T-helper 17 cell (primary cell): ENCODE data around the gene KSR2. TPM values are rescaled to one million over a fixed set of nuclear protein-coding genes. Genes with fewer than 3 reads are reported as not detected.
"Not testable (repeated sequence)": the region's sequence is repeated elsewhere in the genome, so short reads cannot be mapped to it uniquely, and the experiment has no call there.

Experiments used
- ATAC-seq: fragments of 150-1000 bp; cut with Tn5 transposase; 2 replicates; pipeline ENCODE4 v1.10.0; 2021; ENCODE audit warnings: mild to moderate bottlenecking, moderate library complexity
- DNase-seq, 3 donors: peaks; one replicate each; pipeline versions ENCODE4 v3.0.0 to v3.0.0-alpha.2; 2020 to 2021
- H3K9me3 ChIP-seq: one replicate; pipeline ENCODE4 v1.7.0; 2013; ENCODE audit warnings: low read length, mild to moderate bottlenecking; ENCODE audit not compliant: control insufficient read depth, poor library complexity, severe bottlenecking
- H3K27ac Mint-ChIP-seq: one replicate; pipeline ENCODE4 v1.8.0; 2022; ENCODE audit warnings: mild to moderate bottlenecking, moderate library complexity, mixed read lengths
- H3K27me3 Mint-ChIP-seq: one replicate; pipeline ENCODE4 v1.8.0; 2022; ENCODE audit warnings: mixed read lengths
- H3K36me3 Mint-ChIP-seq: one replicate; pipeline ENCODE4 v1.8.0; 2022; ENCODE audit warnings: low read depth, mixed read lengths
- H3K4me1 Mint-ChIP-seq: one replicate; pipeline ENCODE4 v1.8.0; 2022; ENCODE audit warnings: mild to moderate bottlenecking, mixed read lengths
- H3K4me3 Mint-ChIP-seq: one replicate; pipeline ENCODE4 v1.8.0; 2022; ENCODE audit warnings: mild to moderate bottlenecking, moderate library complexity, mixed read lengths
- total RNA-seq, 4 donors: library from RNA in 2 of 4; stranded (reverse) in 2 of 4; gene quantifications; one replicate each; pipeline ENCODE4 v1.2.3 and lab custom pipeline; 2022 to 2026

The KSR2 gene
- total RNA-seq (under 1 TPM; 0.05 to 0.10 TPM), total RNA-seq (lab: John Stamatoyannopoulos, UW) (0 reads per million in 2 donors)

DNA sequence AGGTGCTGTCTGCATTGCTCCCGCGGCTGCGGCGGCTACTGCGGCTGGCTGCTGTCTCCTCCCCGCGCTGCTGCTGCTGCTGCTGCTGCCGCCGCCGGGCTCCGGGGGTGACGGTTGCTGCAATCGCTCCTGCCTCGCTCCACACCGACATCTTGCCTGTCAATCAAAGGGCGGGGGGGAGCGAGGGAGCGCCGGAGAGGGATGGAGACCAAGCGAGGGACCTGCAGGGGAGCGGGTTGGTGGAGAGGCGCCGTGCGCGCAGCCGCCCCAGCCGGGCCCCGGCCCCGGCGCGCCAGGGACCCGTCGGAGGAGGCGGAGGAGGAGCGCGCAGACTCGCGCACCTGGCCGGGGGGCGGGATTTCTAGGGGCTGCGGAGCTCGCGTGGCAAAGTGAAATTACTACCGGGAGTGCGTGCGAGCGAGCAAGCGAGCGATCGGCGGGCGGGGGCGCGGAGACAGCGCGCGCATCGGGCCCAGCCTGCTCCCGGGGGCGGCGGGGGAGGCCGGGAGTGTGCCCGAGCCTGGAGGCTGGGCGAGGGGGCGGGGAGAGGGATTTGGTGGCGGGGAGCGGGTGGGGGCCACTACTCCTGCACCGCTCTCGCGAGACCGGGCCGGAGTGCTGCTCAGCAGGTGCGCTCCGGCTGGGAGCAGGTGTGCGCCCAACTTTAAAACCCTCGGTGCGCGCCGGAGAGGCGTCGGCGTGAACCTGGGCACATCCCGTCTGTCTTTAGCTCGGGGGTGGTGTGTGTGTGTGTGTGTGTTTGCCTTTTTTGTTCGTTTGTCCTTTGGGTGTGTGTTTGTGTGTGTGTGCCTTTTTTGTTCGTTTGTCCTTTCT, at the start of gene KSR2:
KSR2 (minus strand) TSS at position 165 of the 834 bp plus-strand sequence. CDS start 735 bp downstream, outside the sequence.
- DNase-seq (peak; percentile 11 to 20 (median 12)), ATAC-seq (peak; percentile 85)
- Mint-ChIP-seq H3K27ac (peak within 1 kb of the TSS; percentile 17), H3K27me3 (peaks cover 54% of the 10 kb centered on the region), H3K4me3 (peak within 1 kb of the TSS; percentile 82), H3K36me3 (peaks cover 12% of the 10 kb centered on the region), H3K4me1 (peaks cover 6% of the 10 kb centered on the region)
- H3K9me3 ChIP-seq: no peaks in the 10 kb centered on the region

DNA sequence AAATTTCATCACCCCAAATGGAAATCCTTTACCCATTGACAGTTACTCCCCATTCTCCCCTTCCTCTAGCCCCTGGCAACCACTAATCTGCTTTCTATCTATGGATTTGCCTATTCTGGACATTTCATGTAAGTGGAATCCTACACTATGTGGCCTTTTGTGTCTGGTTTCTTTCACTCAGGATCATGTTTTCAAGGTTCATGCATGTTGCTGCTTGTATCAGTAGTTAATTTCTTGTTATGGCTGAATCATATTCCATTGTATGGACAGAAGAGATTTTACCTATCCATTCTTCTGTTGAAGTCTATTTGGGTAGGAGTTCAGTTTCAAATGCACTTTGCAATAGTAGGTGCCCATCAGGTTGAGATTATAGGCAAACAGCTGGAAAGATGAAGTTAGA, 49.1 kb upstream of the KSR2 start:
- no peaks in the 10 kb centered on the region for H3K9me3 ChIP-seq
- peaks cover 14% of the 10 kb centered on the region for H3K4me1 Mint-ChIP-seq
- no peaks in the 10 kb centered on the region for H3K27me3 Mint-ChIP-seq
- peaks cover 5% of the 10 kb centered on the region for H3K36me3 Mint-ChIP-seq
- peak overlapping the region; percentile 92 for H3K4me3 Mint-ChIP-seq
- no peak overlapping the region for H3K27ac Mint-ChIP-seq
- DNase-seq (no peak), ATAC-seq (no peak)

DNA sequence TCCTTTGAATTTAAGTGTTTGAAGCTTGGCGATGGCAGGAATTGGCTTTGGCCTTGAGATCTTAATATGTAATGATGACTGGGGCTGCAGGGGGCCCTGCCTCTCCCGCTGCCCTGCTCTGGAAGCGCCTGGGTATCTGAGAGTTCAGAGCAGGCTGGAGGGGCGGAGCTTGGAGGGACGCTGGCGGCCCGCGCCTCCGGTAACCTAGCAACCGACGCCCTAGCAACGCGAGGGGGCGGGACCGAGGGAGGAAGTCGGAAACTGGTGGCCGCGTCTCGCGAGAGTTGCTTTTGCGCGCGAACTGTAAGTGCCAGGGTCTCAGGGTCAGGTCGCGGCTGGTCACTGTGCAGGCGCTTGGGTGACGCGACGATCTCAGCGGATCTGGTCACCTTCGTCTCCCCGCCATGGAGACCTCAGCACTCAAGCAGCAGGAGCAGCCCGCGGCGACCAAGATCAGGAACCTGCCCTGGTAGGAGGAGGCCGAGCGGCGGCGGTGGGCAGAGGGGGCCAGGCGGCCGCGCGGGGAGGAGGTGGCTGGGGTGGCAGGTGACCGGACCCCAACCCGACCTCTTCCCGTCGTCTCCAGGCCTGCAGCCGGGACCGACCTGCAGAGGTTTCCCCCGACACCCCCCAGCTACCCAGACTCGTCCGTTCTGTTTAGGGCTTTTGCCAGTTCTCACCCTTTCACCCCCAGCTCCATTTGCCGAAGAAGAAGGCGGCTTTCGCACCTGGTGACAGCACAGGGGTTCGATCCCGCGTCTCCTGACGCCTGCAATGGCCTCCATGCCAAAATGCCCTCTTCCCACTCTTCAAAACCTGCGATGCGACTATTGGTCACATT, 47.9 kb upstream of the KSR2 start, which contains the start of gene RFC5:
RFC5 (plus strand) TSS at position 280 of the 841 bp plus-strand sequence; CDS start at position 405, 125 bp downstream.
- Mint-ChIP-seq H3K27ac (peak within 1 kb of the TSS; percentile 94), H3K36me3 (no peaks in the 10 kb centered on the region), H3K4me3 (peak within 1 kb of the TSS; percentile 92), H3K4me1 (peaks cover 12% of the 10 kb centered on the region), H3K27me3 (no peaks in the 10 kb centered on the region)
- peak; percentile 96 to 97 (median 96) for DNase-seq
- H3K9me3 ChIP-seq: no peaks in the 10 kb centered on the region
- ATAC-seq: peak; percentile 99

DNA sequence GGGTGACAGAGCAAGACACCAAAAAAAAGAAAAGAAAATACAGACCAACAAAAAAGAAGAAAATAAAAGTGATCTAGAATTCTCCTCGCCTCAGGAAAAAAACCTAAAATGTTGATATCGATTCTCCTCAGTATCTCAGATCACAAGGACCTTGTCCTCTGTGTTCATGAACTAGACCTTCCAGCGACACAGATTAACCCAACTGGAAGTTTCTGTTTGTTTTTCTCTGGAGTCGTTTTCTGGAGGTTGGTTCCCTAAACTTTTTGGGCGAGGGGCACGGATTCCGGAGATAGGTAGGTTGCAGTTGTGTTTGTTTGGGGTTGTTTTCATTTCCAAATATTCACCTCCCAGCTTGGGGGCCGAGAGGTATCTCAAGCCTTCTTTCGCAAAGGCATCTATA, 47.2 kb upstream of the KSR2 start:
- H3K27me3 Mint-ChIP-seq: no peaks in the 10 kb centered on the region
- H3K27ac Mint-ChIP-seq: peak overlapping the region; percentile 94
- ATAC-seq (no peak), DNase-seq (no peak)
- H3K4me1 Mint-ChIP-seq: peaks cover 12% of the 10 kb centered on the region
- H3K36me3 Mint-ChIP-seq: no peaks in the 10 kb centered on the region
- no peak overlapping the region for H3K4me3 Mint-ChIP-seq
- no peaks in the 10 kb centered on the region for H3K9me3 ChIP-seq

DNA sequence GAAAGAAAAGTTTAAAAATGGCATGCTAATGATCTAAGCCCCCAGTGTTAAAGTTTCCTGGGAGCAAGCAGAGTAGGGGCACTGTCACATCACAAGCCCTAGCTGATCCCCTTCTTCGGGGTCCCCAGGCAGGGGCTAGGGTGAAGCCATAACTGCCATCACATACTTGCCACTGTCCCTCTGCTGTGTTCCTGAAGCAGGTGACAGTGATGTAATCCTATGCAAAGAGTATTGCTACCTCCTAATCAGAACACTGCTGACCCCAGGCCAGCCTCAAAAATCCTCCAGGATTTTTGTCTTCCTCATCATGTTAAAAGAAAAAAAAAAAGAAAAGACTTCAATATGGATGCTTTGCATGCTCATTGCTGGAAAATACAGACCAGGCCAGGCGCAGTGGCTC, 46.5 kb upstream of the KSR2 start:
- H3K9me3 ChIP-seq: no peaks in the 10 kb centered on the region
- peak overlapping the region; percentile 94 for H3K27ac Mint-ChIP-seq
- DNase-seq: no peak
- H3K36me3 Mint-ChIP-seq: no peaks in the 10 kb centered on the region
- no peak for ATAC-seq
- H3K4me3 Mint-ChIP-seq: peak overlapping the region; percentile 47
- peaks cover 12% of the 10 kb centered on the region for H3K4me1 Mint-ChIP-seq
- no peaks in the 10 kb centered on the region for H3K27me3 Mint-ChIP-seq

DNA sequence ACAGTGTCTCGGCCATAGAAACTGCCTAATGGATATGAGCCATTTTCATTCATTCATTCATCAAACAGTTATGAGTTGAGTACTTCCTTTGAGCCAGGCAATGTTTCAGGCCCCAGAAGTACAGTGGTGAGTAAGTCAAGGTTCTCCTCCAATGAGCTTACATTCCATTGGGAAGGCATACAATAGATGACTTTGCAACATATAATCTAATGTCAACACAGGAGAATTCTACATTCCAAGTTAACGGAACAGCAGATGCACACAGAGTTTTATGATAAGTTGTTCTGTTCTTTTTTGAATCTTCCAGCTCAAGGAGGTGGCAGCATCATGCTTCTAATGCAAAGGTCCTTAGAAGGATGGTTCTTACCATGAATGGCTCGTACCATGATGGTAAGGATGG, 44.5 kb upstream of the KSR2 start:
- ATAC-seq (no peak), DNase-seq (no peak)
- Mint-ChIP-seq H3K4me3 (no peak overlapping the region), H3K36me3 (no peaks in the 10 kb centered on the region), H3K27me3 (no peaks in the 10 kb centered on the region), H3K4me1 (peaks cover 12% of the 10 kb centered on the region), H3K27ac (no peak overlapping the region)
- H3K9me3 ChIP-seq: no peaks in the 10 kb centered on the region

DNA sequence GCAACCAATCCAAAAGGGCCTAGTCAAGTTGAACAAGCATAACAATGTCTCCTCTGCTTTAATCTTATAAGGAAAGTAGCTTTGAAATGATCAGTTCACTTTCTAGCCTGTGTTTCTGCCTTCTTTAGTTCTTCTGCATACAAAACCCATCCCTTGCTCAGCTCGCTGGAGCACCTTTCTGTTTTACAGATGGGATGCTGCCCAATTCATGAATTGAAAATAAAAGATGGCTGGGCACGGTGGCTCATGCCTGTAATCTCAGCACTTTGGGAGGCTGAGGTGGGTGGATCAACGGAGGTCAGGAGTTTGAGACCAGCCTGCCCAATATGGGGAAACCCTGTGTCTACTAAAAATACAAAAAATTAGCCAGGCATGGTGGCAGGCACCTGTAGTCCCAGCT, 43.2 kb upstream of the KSR2 start:
- H3K9me3 ChIP-seq: no peaks in the 10 kb centered on the region
- DNase-seq (no peak), ATAC-seq (no peak)
- H3K4me3 Mint-ChIP-seq: no peak overlapping the region
- H3K4me1 Mint-ChIP-seq: peaks cover 4% of the 10 kb centered on the region
- no peaks in the 10 kb centered on the region for H3K36me3 Mint-ChIP-seq
- no peak overlapping the region for H3K27ac Mint-ChIP-seq
- H3K27me3 Mint-ChIP-seq: peaks cover 5% of the 10 kb centered on the region

DNA sequence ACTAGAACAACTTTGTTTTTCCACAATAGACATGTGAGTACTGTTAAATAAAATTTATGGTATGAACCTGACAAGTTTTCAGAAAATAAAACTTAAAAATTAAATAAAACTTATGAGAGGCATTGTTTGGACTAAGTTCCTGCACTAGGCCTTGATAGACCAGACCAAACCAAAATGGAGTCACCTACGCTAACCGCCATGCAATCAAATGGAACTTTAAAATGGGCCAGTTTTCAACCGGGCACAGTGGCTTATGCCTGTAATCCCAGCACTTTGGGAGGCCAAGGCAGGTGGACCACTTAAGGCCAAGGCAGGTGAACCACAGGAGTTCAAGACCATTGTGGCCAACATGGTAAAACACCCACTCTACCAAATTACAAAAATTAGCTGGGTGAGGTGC, 42.6 kb upstream of the KSR2 start:
- ATAC-seq: no peak

DNA sequence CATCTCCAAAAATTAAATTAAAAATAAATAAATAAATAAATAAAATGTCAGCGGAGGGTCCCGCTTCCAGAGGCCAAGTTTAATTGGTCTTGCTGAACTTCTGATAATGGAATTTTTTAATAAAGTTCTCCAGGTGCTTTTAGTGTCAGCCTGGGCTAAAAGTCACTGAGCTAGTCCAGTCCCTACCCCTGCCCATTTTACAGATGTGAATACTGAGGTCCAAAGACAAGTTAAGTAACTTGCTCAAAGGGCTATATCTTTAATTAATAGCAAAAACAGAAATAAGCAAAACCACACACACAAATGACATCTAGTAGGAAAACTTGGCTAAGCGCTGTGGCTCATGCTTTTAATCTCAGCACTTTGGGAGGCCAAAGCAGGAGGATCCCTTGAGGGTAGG, 42.1 kb upstream of the KSR2 start:
- H3K4me1 Mint-ChIP-seq: no peaks in the 10 kb centered on the region
- H3K36me3 Mint-ChIP-seq: no peaks in the 10 kb centered on the region

More for the DNA sequence above, 42.6 kb upstream of the KSR2 start:
- Mint-ChIP-seq H3K4me3 (no peak overlapping the region), H3K36me3 (no peaks in the 10 kb centered on the region), H3K4me1 (peaks cover 1% of the 10 kb centered on the region), H3K27me3 (peaks cover 5% of the 10 kb centered on the region), H3K27ac (no peak overlapping the region)
- no peaks in the 10 kb centered on the region for H3K9me3 ChIP-seq
- no peak for DNase-seq

DNA sequence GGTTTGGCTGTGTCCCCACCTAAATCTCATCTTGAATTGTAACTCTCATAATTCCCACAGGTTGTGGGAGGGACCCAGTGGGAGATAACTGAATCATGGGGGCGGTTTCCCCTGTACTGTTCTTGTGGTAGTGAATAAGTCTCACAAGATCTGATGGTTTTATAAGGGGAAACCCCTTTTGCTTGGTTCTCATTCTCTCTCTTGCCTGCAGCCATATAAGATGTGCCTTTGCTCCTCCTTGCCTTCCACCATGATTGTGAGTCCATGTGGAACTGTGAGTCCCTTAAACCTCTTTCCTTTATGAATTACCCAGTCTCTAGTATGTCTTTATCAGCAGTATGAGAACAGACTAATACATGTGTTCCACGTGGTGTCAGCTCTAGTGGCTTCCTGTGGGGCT, 31.0 kb upstream of the KSR2 start:
- not testable (repeated sequence) for H3K9me3 ChIP-seq, H3K27ac Mint-ChIP-seq, H3K4me1 Mint-ChIP-seq, DNase-seq, H3K36me3 Mint-ChIP-seq, ATAC-seq, H3K4me3 Mint-ChIP-seq, H3K27me3 Mint-ChIP-seq

More for the DNA sequence above, 42.1 kb upstream of the KSR2 start:
- ATAC-seq: no peak
- H3K9me3 ChIP-seq: no peaks in the 10 kb centered on the region
- H3K27me3 Mint-ChIP-seq: peaks cover 5% of the 10 kb centered on the region
- H3K27ac Mint-ChIP-seq: no peak overlapping the region
- DNase-seq: no peak
- no peak overlapping the region for H3K4me3 Mint-ChIP-seq

DNA sequence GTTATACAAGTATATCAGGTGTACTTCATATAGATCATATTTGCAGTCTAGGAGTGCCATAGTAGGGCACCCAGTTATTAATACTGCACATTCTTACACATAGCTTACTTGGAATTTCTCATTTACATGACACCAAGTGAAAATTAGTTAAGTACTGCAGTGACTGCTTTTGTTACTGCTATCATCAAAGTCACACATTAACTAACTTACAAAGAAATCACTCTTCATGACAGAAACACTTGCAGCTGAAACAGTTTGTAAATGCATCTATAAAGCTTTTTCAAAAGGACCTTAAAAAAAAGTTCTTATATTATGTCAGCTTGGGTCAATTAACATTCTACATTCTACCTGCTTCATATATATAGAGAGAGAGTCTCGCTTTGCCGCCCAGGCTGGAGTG, 29.9 kb upstream of the KSR2 start:
- ATAC-seq: no peak
- no peak overlapping the region for H3K4me3 Mint-ChIP-seq

DNA sequence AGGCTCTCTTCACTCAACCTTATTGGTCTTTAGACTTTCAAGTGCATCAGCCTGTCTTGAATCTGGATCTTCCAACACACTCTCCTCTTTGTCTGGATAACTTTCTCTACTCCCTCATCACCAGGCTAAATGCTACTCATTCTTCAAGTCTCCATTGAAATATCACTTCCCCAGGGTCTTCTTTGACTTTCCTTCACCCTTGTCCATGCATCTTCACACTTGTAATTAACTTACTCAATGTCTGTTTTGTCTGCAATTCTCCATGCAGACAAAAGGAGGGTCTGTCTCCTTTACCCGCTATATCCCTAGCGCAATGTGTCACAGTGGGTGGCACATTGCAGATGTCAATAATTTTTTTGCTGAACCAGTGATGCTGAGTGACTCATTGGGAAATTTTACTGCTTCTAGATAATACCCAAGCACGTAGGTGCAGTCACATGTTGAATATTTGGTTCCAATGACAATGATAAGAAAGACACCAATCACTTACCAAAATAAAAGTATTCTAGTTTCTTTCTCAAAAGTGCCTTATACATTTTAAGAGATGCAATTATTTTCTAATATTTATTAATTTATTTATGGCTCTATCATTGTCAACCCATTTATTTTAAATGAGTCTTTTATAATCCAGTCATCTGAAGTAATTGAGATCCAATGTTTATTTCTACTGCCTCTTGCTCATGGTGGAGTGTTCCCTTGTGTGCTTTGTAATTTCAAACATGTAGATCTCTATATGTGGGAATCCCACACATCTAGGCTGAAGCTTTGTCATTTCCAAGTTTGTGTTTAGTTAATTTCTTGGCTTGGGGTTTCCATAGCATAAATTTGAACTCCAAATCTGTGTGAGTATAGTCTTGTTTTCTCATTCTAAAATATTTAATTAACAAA, 26.0 kb upstream of the KSR2 start:
- no peak for ATAC-seq
- no peak for DNase-seq
- Mint-ChIP-seq H3K27me3 (no peaks in the 10 kb centered on the region), H3K4me1 (no peaks in the 10 kb centered on the region), H3K36me3 (no peaks in the 10 kb centered on the region), H3K27ac (no peak overlapping the region), H3K4me3 (no peak overlapping the region)
- H3K9me3 ChIP-seq: no peaks in the 10 kb centered on the region

More for the DNA sequence above, 29.9 kb upstream of the KSR2 start:
- H3K36me3 Mint-ChIP-seq: no peaks in the 10 kb centered on the region
- peaks cover 6% of the 10 kb centered on the region for H3K27me3 Mint-ChIP-seq
- no peaks in the 10 kb centered on the region for H3K4me1 Mint-ChIP-seq
- DNase-seq: no peak
- no peaks in the 10 kb centered on the region for H3K9me3 ChIP-seq
- H3K27ac Mint-ChIP-seq: no peak overlapping the region
